ENCODE results near the gene CNTNAP3B. TPM values are rescaled to one million over a fixed set of nuclear protein-coding genes. Genes with fewer than 3 reads are reported as not detected.
"Not testable (repeated sequence)": the region's sequence is repeated elsewhere in the genome, so short reads cannot be mapped to it uniquely, and the experiment has no call there.

Gene CNTNAP3B
- total RNA-seq = not detected

DNA sequence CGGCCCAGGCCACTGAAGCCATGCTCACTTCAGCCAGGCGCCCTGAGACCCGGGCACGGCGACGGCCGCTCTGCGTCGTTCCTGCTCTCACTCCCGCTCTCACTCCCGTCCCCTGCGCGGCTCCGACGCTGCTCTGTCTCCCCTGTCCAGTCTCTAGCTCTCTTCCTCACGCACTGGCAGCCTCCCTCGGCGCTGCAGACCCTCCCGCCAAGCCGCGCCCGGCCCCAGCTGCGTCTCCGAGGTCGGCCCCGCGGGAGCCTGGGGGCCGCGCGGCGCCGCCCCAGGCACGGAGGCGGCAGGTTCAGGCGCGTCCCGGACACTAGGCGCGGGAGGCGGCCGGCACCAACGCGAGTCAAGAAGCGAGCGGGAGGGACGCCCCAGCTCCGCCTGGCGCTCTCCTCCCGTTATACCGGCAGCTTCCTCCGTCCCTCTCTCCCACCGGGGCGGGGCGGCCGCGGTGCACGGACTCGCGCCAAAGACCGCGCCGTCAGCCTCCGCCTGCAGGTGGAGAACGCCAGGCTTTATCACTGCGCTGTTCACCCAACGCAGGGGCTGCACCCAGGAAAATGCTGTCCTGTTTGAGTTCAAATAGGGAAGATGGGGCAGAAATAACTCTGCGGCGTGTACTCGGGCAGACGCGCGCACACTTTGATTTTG, at the start of gene CNTNAP3B:
Gene CNTNAP3B (minus strand): TSS at position 354 of the 657 bp plus-strand sequence. CDS start 332 bp downstream, at position 22.
- H3K27me3 Mint-ChIP-seq (ENCODE audit: low read depth); POLR2A ChIA-PET; ATAC-seq; H3K4me3 Mint-ChIP-seq; H3K9me3 Mint-ChIP-seq (ENCODE audit: insufficient read depth); DNase-seq; CTCF ChIA-PET; H3K4me1 Mint-ChIP-seq (ENCODE audit: low read depth); H3K27ac Mint-ChIP-seq; H3K36me3 Mint-ChIP-seq (ENCODE audit: low read depth): not testable (repeated sequence)

DNA sequence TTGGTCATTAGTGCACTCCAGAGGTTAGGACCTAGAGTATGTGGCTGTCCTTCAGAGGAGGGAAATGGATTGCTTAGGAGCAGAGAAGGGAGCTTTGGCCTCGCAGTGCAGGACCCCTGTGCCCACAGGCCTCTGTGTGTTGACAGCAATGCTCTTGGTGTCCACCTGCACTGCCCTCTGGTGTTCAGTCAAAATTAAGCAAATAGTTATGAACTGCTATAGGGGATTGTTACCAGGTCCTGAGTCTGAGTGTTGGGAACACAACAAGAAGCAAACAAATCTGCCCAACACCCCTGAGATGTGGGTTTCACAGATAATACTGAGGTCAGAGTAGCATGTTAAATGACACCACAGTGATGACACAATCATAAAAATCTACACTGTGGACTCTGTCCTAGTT, 31.1 kb upstream of the CNTNAP3B start:
- H3K4me3 Mint-ChIP-seq; H3K27me3 Mint-ChIP-seq (ENCODE audit: low read depth); H3K9me3 Mint-ChIP-seq (ENCODE audit: insufficient read depth); H3K36me3 Mint-ChIP-seq (ENCODE audit: low read depth); H3K27ac Mint-ChIP-seq; CTCF ChIA-PET; ATAC-seq; DNase-seq; POLR2A ChIA-PET; H3K4me1 Mint-ChIP-seq (ENCODE audit: low read depth): not testable (repeated sequence)

DNA sequence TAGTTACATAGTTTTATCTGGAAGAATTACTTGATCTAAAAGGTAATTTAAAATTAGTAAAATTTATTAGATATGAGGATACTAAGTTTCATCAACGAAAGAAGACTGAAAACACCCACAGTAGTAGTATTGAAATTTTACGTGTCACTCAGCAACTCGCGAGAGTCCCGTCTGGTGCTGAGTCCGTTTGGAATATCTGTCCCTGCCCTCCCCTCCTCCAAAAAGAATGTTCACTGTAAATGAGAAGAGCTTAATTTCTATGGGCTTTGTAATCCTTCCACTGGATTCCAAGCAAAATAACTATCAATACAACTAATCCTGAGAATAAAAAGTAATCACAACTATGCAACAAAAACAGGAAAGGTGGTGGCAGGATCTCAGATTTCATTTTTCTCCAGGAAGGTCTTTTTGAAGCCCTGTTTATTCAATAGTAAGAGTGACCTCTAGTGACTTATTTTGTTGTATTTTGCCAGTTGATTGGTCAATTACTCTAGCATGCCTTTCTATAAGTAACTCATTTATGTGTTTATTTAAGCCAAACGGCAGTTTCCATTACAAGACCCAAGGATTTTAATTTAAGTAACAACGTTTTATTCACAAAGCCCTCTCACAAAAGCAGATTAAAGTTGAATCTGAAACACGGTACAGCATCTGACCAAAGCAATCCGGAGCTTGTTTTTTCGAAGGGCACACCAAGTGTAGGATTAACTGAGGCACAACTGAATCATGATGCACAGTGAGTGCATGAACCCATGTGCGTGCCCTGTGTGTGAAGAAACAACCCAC, 2.0 kb downstream of the CNTNAP3B start:
- H3K4me3 Mint-ChIP-seq; H3K9me3 Mint-ChIP-seq (ENCODE audit: insufficient read depth); H3K27ac Mint-ChIP-seq; H3K27me3 Mint-ChIP-seq (ENCODE audit: low read depth); H3K36me3 Mint-ChIP-seq (ENCODE audit: low read depth); CTCF ChIA-PET; H3K4me1 Mint-ChIP-seq (ENCODE audit: low read depth); POLR2A ChIA-PET; DNase-seq; ATAC-seq: not testable (repeated sequence)

DNA sequence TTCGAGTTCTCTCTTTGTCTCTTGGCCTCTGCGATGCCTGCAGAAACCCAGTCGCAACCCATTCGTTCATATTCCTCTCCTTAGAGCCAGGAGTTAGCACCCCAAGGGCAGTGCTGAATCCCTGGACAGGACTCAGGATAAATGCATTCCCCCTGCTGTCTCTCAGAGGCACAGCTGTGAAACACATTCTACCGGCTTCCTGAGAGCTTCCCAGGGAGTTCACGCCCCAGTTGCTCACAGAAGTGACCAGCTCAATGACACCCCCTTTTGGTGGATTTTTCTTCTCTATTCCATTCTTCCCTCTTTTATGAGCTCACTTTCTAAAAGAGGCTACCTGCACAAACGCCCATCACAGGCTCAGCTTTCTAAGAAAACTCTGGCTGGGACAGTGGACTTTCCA, 8.2 kb downstream of the CNTNAP3B start:
- H3K4me1 Mint-ChIP-seq (ENCODE audit: low read depth); DNase-seq; ATAC-seq; H3K27me3 Mint-ChIP-seq (ENCODE audit: low read depth); POLR2A ChIA-PET; H3K27ac Mint-ChIP-seq; H3K9me3 Mint-ChIP-seq (ENCODE audit: insufficient read depth); CTCF ChIA-PET; H3K4me3 Mint-ChIP-seq; H3K36me3 Mint-ChIP-seq (ENCODE audit: low read depth): not testable (repeated sequence)

DNA sequence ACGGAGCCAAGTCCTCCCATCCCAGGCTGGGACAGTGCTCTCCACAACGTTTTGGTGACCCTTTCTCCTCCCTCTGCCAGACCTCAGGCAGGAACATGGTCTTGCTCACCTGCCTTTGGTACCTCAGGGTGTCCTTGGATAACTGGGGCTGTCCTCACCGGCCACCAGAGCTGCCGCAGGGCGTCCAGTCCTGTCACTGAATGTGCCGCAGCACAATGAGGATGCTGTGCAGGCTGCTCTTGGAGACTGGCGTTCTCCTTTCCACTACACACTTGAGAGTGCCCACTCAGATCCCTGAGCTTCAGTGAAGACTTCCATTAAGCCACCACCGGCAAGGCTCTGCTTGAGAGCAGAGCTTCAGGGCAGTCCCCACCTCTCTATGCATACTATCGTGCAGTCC, 33.3 kb downstream of the CNTNAP3B start:
- DNase-seq; CTCF ChIA-PET; H3K9me3 Mint-ChIP-seq (ENCODE audit: insufficient read depth); H3K27me3 Mint-ChIP-seq (ENCODE audit: low read depth); H3K4me1 Mint-ChIP-seq (ENCODE audit: low read depth); H3K4me3 Mint-ChIP-seq; ATAC-seq; H3K27ac Mint-ChIP-seq; H3K36me3 Mint-ChIP-seq (ENCODE audit: low read depth); POLR2A ChIA-PET: not testable (repeated sequence)

DNA sequence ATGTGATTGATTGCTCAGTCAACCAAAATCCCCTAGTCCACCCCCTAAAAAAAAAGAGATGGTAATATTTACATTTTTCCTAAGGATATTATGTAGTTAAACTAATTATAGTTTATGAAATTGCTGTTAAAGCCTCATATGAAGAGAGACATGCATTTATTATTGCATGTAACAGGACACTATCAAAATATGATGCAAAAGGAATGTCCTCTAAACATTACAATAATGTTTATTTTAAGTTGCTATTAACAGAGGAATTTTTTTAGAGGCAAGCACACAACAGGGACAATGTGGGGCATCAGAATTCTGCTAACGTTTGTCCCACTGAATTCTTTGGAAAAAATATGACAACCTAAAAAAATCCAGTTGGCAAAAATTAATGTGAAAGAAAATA, 44.7 kb downstream of the CNTNAP3B start:
- H3K36me3 Mint-ChIP-seq (ENCODE audit: low read depth); H3K4me1 Mint-ChIP-seq (ENCODE audit: low read depth); DNase-seq; H3K9me3 Mint-ChIP-seq (ENCODE audit: insufficient read depth); CTCF ChIA-PET; ATAC-seq; H3K27ac Mint-ChIP-seq; H3K27me3 Mint-ChIP-seq (ENCODE audit: low read depth); H3K4me3 Mint-ChIP-seq; POLR2A ChIA-PET: not testable (repeated sequence)

DNA sequence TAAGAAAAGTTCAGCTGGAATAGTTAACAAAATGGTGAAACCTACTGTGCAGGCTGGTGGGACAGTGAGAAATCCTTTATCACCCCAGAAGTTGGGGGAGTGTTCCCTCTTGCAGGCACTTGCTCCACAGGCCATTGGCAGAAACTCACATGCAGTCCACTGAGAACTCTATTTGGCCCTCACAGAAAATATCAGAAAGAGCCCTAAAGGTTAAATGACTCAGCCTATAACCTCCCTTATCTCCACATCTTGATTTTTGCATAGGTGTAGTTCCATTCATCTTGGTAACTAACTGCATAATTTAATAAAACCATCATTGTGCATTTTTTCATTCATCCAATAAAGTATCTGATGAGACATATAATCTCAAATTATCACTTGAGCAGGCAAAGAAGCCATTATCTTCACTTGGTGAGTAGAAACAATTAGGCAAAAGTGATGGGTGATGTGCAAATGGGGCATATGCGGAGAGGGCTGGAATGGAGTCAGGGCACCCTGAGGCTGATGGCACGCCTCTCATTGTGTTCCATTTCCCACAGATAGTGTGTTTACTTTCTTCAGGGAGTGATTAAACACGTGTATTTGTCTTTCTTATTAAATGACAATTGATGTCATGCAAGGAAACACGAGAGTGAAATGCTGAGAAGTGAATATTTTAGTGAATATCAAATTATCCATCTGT, 45.2 kb downstream of the CNTNAP3B start:
- H3K9me3 Mint-ChIP-seq (ENCODE audit: insufficient read depth); POLR2A ChIA-PET; H3K27me3 Mint-ChIP-seq (ENCODE audit: low read depth); H3K36me3 Mint-ChIP-seq (ENCODE audit: low read depth); H3K4me1 Mint-ChIP-seq (ENCODE audit: low read depth); H3K4me3 Mint-ChIP-seq; DNase-seq; CTCF ChIA-PET; ATAC-seq; H3K27ac Mint-ChIP-seq: not testable (repeated sequence)

DNA sequence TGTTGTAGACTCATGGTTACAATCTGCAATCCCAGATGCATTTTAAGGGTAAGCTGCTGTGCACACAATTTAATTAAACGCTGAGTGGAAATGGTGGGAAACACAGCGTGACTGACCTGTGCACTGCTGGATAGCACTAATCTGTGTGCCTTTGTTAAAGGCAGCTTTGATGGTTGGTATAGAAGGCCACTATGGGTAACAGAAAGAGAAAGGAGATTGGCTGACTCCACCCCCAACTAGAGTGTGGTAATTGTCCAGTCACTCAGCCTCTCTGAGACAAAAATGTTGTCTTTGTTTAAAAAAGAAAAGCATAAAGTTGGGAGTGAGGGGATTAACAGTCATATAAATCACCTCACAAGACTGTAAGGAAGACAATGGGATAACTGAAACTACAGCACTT, 48.9 kb downstream of the CNTNAP3B start:
- CTCF ChIA-PET; POLR2A ChIA-PET; H3K36me3 Mint-ChIP-seq (ENCODE audit: low read depth); H3K4me3 Mint-ChIP-seq; H3K27ac Mint-ChIP-seq; H3K9me3 Mint-ChIP-seq (ENCODE audit: insufficient read depth); H3K4me1 Mint-ChIP-seq (ENCODE audit: low read depth); ATAC-seq; H3K27me3 Mint-ChIP-seq (ENCODE audit: low read depth); DNase-seq: not testable (repeated sequence)

DNA sequence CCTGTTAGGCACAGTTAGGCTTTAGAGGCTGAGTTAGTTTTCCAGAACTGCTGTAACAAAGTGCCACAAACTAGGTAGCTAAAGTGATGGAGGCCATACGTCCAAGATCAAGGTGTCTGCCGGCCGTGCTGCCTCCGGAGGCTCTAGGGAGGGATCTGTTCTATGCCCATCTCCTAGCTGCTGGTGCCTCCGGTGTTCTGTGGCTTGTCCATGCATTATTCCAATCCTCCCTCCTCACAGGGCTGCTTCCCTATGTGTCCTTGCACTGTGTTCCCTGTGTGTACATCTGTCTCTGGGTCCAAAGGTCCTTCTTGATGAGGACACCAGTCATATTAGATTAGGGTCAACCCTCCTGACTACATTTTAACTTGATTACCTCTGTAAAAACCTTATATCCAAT, 54.4 kb downstream of the CNTNAP3B start:
- H3K4me3 Mint-ChIP-seq; H3K27ac Mint-ChIP-seq; H3K36me3 Mint-ChIP-seq (ENCODE audit: low read depth); DNase-seq; H3K4me1 Mint-ChIP-seq (ENCODE audit: low read depth); H3K27me3 Mint-ChIP-seq (ENCODE audit: low read depth); CTCF ChIA-PET; ATAC-seq; H3K9me3 Mint-ChIP-seq (ENCODE audit: insufficient read depth); POLR2A ChIA-PET: not testable (repeated sequence)

DNA sequence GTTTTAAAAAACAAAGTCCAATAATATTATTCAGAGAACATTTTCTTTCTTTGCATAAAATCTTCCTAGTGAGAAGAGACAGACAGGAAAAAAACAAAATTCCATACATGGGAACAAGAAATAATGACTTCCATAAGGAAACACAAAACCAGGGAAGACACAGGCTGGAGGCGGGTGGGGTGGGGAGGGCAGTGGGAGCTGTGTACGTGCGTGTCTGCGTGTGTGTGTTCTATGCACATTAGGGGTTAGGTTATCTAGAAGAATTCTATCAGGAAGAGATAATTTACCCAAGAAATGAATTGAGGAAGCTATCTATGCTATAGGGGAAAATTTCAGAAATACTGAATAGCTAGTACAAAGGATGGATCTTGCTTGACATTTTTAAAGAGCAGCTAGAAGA, 58.2 kb downstream of the CNTNAP3B start:
- H3K27me3 Mint-ChIP-seq (ENCODE audit: low read depth); CTCF ChIA-PET; H3K36me3 Mint-ChIP-seq (ENCODE audit: low read depth); ATAC-seq; H3K4me1 Mint-ChIP-seq (ENCODE audit: low read depth); H3K4me3 Mint-ChIP-seq; POLR2A ChIA-PET; H3K27ac Mint-ChIP-seq; DNase-seq; H3K9me3 Mint-ChIP-seq (ENCODE audit: insufficient read depth): not testable (repeated sequence)

DNA sequence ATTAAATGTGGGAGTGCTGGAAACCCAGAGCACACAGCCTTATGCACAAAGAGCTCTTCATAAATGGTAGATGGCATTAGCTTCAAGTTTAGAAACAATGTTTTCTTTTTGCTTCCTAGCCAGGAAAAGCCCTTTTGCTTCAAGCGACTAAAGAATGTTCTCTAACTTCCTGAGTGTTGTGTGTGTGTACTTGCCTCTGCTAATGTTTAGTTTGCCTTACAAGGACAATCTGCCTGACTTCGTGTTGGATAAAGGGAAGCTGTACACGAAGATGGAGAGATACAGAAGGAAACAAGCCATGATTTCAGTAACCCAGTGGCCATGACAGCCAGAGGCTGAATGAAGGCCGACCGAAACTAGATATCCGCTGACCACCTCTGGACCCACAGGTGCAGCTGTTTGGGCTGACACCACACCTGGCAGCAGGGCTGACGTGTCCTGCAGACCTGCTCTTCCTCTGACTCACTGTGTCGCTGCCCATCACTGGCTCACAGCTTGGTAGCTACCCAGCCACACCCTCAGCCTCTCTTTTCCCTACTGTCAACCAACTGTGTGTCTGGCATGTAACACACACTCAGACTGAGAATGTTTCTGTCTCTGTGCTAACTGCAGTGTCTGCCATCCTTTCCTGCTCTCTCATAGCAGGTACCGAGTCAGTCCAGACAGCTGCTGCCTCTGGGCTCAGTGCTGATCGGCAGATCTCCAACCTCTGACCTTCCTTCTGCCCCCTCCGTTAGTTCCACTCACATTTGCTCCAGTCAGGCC, 59.0 kb downstream of the CNTNAP3B start:
- CTCF ChIA-PET; H3K27me3 Mint-ChIP-seq (ENCODE audit: low read depth); ATAC-seq; POLR2A ChIA-PET; H3K4me3 Mint-ChIP-seq; H3K4me1 Mint-ChIP-seq (ENCODE audit: low read depth); DNase-seq; H3K36me3 Mint-ChIP-seq (ENCODE audit: low read depth); H3K27ac Mint-ChIP-seq; H3K9me3 Mint-ChIP-seq (ENCODE audit: insufficient read depth): not testable (repeated sequence)

DNA sequence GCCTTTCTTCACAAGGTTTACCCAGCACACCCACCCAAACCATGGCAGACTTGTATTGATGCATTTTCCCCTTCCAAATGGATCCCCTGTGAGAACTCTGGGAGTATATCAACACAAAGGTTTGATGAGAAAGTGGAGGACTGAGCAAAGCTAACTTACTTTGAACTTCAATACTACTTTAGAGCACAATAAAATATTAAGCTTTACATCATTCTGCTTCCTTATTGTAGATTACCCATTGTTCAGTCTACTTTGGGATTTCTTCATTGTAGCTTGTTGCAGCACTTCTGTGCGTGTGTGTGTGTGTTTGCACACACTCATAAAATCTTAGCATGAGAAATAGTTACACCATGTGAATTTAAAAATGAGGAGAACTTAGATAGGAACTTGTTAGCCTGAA, 75.4 kb downstream of the CNTNAP3B start:
- H3K9me3 Mint-ChIP-seq (ENCODE audit: insufficient read depth); H3K4me1 Mint-ChIP-seq (ENCODE audit: low read depth); CTCF ChIA-PET; POLR2A ChIA-PET; DNase-seq; H3K27me3 Mint-ChIP-seq (ENCODE audit: low read depth); H3K27ac Mint-ChIP-seq; H3K4me3 Mint-ChIP-seq; H3K36me3 Mint-ChIP-seq (ENCODE audit: low read depth); ATAC-seq: not testable (repeated sequence)
